Activated CD4-positive, alpha-beta T cell treated with anti-CD3 and anti-CD28 coated beads, Interleukin-2, Interleukin-4, amounts not matched to agents 100 ng/mL and 50 ng/mL, durations not matched to agents 16 hours and 8 hours (primary cell): ENCODE measurements around the gene AKAP13.

Experiments
- DNase-seq: peaks from one replicate; pipeline ENCODE4 v3.0.0-alpha.2; 2020; ENCODE audit warnings: low spot score

Gene AKAP13

DNA sequence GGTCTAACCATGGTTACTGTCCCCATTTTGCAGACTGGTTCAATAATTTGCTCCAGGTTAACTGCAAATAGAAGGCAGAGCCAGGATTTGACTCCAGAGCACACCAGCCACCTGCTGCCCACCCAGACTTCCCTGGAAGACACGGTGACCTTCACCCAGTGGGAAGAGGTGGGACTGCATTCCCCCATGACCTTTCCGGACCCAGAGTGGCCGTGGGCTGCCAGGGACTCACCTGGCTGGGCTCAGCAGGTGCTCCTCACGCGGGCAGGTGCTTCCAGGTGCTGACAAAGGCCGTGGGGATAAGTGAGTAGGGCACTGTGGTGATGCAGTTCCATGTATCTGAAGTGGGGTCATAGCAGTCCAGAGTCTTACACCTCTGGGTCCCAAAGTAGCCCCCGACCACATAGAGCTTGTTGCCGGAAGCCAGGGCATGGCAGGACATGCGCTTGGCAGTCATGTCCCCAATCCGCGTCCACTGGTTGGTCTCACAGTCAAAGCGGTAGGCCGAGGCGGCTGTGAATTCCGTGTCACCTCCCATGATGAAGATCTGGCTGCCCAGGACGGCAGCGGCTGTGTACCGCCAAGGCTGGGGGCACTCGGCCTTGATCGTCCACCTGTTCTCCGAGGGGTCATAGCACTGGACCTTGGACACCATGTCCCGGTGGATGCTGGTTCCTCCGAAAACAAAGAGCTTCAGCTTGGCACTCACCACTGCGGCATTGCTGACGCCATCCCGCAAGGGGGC lies 387.6 kb downstream of the AKAP13 start:
- no peak for DNase-seq

DNA sequence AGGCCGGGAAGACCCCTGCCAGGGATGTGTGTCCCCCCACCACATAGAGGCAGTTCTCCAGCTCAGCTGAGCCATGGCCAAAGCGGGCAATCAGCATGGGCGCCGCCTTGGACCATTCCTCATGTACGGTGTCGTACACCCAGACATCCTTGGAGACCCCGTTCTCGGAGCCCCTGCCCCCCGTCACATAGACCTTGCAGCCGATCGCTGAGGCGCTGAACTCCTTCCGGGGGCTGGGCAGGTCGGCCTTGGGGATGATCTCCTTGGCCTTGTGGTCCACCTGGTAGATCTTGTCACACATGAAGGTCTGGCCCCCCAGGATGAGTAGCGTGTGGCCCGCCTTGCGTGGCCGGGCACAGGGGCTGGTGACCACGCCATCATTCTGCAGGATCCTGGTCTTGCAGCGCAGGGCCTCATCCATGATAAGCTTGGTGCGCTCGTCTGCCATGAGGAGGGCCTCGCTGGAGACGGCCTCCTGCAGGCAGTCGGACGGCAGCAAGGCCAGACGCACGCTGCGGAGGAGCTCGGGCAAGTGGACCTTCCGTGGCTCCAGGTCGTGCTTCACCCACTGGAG lies 388.3 kb downstream of the AKAP13 start:
- no peak for DNase-seq

DNA sequence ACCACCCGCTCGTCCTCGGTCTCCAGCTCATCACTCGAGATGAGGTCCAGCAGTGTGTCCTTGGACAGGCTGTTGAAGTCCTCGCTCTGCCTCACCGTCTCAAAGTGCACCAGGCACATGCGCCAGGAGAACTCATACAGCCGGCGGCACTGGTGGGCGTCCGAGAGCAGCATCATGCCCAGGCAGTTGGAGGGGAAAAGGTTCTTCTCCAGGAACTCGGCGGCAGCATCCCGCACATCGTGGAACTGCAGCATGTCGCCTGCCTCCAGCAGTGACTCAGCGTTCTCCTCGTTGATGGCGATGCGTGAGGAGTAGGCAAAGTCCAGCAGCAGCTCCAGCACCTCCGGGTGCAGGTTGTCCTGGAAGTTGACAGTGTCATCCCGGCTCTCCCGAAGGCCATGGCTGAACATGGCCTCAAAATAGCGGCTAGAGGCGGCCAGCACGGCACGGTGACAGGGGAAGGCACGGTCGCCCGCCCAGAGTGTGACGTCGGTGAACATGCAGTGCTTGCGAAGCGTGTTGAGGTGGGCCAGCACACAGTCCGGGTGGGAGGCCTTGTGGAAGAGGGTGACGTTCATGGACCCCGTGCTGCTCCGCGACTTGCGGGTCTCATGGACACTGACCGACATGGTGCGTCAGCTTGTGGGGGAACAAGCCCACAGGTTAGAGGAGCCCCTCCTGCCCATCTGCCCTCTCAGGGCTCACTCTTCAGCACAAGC lies 388.9 kb downstream of the AKAP13 start:
- no peak for DNase-seq

DNA sequence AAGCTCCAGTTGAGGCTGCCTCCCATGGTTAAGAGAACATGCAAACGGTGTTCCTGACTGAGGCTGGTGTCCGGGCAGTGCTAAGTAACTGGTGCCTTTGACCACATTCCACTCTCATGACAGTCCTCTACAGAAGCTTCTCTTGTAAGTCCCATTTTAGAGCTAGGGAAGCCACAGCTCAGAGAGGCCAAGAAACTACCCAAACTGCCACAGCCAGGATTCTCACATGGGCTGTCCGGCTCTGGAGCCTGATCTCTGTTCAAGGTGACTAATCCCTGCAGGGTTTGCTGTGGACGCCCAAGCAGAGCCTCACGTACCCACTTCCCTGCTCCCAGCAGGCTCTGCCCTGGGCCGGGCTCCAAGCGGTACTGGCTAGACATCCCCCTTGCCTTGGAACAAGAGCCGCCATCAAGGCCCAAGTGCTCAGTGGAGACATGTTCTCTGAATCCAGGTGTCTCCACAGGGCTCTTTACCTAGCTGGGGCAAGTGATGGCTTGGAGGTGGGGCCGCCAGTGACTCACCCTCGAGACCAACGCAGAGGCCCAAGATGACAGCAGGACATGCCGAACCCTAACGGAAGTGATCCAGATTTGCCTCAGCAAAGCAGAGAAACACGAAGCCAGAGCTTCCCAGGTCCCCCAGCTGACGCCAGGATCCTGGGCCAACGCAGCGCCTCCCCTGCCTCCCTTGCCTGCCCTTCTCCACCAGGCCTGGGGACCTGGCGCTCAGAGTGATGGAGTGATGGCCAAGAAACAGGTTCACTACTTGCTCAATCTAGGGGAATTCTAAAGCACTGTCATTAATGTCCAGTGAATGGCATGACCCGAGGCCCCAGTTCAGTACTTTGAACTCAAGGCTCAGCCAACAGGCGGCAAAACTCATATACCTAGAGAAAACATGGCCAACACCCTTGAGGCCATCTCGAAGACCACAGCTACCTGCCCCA lies 390.0 kb downstream of the AKAP13 start:
- no peak for DNase-seq

DNA sequence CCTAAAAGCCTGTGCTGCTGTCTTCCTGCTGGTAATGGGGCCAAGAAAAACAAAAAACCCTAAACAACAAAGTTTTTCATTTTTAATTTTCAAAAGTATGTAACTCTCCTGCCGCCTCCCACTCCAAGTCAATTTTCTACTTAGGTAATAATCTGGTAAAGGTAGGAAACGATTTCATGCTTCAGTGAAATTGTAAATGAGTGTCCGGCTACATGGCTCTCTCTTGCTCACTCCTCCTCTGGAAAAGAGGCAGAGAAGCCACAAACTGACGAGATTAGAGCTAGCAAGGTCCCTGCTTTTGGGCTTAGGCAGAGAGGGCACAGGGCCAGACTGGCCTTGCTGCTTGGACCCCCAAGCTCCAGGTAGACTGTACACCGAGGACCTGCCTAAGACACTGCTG lies 390.9 kb downstream of the AKAP13 start:
- no peak for DNase-seq

DNA sequence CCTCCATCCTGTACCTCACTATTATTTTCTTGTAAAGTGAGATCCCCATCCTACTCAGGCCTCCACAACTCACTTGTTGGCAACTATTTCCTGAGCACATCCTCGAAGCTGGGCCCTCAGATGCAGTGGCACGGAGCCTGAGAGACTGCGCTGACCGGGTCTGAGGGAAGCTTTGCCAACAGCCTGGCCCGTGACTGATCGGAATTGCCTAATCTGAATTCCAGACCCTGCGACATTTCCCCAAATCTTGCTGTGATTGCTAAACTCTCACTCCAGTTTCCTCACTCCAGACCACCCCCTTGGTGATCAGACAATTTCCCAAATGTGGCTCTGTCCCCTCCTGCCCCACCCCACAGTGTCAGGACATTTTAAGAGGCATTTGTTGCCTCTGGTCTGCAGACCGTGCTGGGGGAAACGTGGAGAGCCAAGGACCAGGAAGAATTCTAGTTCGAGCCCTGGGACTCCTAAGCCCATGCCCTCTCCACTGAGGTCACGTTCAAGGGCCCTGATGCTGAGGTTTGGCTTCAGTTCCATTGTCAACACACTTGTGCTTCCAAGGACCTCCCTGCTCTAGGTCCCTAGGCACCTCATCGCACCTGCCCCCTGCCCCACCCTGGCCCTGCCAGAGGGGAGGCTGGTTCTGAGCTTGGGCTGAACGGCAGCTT lies 391.5 kb downstream of the AKAP13 start:
- no peak for DNase-seq

DNA sequence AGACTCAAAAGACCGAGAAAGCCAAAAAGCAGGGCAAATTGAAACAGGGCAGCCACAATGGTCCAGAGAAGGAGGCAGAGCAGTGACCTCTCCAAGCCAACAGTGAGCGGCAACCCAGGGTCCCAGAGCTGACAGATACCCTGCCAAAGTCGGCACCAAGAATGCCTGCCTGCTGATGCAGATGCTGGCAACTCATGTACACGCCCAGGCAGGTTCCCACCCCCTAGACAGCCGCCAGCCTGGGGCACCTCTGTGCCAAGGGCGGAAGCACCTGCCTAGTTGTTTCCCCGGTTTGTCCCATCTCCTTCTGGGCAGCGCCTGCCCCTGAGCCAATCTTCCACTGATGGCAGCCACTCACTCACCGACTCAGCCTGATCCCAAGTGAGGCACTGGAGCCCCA lies 392.3 kb downstream of the AKAP13 start:
- DNase-seq = no peak

DNA sequence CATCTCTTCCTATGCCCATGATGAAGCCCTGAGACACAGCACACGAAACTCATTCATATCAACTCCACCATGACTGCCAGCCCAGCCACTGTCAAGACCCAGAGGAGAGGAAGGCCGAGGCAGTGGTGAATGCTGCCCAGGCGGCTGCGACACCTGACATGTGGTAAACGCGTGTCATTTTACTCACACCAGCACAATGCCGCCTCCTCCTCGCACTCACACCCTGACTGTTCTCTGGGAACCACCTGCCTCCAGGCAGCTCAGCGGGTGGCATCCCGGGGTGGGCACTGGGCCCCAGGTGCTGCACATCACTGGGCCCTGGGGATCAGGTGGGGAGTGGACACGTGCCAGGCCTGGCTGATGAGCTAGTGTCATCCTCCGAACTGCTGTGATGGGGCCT lies 392.8 kb downstream of the AKAP13 start:
- DNase-seq = no peak

DNA sequence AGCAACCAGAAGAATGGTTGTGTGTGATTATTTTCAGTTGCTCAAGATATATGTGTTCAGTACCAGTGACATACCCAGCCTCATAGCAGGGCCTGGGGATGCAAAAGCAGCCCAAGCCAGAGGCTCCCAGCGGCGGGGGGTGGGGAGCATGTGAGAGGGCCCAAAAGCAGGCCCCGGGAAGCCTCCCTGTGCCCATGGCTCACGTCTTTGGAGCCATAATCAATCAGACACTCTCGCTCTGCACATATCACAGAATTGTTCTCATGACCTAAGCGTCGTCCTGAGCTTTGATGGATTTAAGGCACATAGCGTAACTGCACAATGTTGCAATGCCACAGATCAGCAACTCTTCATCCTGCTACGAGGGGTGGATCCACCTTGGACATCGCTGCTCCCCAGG lies 393.6 kb downstream of the AKAP13 start:
- no peak for DNase-seq

DNA sequence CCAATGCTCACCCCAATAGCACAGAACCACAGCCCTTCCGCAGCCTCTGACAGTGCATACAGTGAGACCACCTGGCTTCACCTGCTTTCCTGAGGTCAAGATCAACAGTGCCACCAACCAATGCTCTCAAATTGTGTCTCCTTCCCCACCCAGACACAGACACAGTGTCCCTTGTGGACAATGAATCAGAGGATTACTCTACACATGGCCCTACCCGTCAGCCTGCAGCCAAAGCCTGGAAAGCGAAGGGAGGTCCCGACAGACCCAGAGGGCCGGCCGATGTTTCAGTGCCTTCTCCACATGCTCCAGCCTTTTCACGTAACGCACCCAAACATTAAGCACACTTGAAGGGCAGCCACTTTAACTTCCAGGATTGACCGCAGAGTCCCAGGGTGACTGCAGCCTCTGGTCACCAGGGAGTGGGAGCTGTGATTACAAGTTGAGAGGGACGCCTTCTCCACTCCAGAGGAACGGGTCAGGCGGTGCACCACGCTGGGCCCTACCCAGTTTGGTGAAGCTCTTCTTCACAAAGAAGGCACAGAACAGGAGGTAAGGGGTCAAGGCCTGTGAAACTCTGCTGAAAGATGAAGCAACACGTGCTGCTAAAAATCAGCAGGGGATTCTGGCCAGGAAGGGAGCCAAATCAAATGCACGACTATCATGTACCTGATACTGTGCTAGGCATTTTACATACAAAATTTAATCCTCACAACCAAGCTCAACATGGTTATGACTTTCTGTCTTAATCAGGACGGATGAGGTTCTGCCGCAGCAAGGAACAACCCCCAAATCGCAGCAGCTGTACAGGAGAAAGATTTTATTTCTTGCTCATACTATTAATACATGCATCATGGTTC lies 397.1 kb downstream of the AKAP13 start:
- no peak for DNase-seq

DNA sequence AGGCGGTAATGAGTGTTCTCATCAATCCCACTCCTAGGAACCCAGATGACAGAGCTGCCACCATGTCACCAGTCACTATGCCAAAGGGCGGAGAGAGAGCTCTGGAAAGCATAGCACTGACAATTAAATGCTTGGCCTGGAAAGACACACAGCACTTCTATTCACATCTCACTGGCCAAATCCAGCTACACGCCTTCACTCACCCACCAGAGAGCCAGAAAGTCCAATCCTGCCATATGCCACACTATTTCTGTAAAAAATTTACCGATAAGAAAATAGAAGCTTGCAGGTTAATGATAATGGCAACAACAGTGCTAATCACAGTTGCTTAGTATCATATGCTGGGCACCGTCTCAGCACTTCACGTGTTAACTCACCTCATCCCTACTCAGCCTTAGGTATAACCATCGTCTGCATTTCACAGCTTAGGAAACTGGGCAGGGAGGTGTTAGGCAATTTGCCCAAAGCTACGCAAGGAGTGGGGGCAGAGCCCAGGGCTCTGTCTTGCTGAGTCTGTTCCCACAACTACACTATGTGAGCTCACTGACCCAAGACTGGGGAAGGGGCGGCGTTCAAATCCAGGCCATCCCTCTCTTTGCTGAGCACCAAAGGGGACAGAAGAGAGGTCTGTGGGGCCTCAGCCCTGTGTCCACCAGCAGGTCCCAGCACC lies 397.8 kb downstream of the AKAP13 start:
- DNase-seq = no peak

DNA sequence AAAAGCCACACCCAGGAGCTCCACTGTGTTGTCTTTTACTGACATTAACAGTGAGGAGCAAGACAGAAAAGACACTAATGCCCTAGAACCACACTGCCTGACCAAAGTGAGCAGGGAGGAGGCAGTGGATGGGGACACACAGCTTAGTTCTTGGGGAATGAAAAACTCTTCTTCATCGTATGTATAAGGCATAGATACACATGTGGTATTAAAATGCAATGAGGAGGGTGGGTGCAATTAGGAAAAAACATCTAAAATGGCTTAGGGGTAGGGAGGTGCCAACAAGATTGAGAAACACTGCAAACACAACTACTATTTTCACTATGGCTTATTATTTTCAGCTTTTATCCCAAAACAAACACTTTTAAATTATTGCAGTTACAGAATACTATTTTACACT lies 398.8 kb downstream of the AKAP13 start:
- DNase-seq = no peak

DNA sequence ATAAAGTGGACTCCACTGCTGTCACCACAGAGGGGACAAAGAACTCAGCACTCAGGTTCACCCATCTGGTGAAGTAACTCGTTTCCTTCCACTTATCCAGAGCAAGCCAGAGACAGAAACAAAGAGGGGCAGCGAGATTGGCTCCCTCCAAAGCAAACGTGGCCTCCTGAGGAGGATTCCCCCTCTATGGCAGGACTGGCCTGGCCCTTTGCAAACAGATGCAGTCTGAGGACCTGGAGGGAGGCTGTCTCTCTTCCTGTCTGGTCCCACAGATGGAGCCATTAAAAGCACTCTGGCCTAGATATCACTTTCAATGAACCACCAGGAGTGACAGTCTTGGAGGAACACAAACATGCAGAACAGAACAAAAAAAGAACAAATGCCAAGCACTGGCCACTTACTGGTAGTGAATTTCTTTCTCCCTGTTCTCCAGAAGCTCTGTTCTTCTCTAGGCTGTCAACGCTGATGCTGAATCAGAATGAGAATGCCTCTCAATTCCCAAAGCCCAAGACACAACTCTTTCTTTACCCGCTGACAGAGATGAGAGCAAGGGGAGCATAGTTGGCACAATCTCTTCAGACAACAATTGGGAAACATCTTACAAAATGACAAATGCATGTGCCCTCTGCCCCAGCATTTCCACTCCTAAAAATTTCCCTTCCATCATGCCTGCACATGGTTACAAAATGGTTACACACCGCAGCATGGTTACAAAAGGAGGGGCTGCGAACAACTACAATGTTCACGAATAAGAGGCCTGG lies 400.0 kb downstream of the AKAP13 start:
- no peak for DNase-seq

DNA sequence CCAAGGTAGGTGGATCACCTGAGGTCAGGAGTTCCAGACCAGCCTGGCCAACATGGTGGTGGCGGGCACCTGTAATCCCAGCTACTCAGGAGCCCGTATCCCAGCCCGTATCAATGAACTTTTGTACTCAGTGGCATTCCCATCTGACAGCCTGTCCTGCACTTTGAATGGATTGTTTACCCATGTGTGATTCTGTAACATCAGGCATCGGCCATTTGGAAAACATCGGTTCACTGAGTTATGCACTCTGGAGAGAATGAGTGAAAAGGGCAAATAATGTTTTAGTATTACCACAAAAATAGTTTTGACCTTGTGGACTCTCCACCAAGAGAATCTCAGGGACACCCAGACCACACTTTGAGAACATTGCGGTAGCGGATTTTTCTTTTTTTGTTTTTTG lies 400.7 kb downstream of the AKAP13 start:
- no peak for DNase-seq

DNA sequence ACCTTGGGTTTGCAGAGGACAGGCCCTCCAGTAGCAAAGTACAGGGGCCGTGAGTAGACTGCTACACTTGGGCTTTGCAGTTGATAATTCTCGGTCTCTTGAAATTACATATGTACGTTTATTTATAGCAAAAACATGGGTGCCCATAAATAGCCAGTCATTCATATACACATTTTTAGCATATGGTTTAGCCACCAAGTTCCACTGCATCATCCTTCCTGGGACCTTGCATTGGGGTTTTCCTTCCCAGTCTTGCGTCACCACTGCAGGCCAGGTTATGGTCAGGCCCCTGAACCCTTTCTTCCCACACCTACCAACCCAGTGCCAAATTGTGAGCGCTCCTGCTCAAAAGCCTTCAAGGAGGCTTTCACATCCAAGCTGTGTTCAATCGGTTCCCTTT lies 401.7 kb downstream of the AKAP13 start:
- DNase-seq = no peak

DNA sequence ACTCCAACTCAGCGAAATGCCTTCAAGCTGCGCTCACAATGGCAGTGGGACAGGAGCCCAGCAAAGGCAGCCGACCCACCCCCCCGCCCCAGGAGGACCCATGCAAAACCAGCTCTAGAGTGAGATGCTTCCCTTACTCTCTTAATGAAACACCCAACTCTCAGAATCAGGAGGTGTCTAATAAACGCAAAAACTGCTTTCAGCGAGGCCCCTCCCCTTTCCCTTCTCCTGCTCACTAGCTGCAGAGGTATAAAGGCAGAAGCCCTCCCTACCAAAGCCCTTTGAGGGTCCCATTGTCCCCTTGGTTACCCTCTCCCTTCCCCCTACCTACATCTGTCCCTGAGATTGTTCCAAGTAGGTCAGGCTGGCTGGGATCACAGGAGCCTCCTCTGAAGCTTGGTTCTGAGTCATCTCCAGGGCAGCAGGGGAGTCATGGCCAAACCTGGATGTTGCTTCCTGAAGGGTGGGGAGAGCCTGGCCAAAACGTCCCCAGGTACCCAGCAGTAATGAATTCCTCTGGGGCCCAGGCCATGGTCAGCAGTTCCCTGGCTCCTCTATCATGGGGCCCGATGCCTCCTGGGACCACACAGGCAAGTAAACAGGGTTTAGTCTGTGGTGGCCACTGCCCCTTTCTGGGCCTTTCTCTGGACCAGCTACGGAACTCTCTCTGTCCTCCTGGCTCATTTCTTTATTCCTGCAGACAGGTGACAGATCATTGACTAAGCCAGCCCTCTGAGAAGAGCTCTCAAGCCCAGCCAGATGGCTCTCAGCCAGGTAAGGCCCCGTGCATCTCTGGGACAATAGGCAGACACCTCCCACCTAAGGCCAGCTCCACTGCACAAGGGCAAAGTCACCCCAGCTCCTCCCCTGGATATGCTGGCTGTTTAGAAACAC lies 405.7 kb downstream of the AKAP13 start:
- no peak for DNase-seq

DNA sequence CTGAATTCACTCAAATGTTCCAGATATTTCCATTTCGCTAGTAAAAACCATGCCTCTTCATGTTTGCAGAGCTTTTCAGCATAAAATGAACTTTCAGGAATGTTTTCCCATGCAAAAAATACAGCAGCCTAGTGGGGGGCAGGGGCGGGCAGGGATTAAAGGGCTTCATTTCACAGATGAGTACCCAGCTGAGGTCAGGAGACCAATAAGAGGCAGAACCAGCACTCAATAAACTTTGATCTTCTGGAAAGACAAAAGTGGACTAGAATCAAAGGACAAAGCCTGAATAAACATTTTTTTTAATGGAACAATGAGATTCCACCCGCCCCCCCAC lies 406.3 kb downstream of the AKAP13 start:
- no peak for DNase-seq

DNA sequence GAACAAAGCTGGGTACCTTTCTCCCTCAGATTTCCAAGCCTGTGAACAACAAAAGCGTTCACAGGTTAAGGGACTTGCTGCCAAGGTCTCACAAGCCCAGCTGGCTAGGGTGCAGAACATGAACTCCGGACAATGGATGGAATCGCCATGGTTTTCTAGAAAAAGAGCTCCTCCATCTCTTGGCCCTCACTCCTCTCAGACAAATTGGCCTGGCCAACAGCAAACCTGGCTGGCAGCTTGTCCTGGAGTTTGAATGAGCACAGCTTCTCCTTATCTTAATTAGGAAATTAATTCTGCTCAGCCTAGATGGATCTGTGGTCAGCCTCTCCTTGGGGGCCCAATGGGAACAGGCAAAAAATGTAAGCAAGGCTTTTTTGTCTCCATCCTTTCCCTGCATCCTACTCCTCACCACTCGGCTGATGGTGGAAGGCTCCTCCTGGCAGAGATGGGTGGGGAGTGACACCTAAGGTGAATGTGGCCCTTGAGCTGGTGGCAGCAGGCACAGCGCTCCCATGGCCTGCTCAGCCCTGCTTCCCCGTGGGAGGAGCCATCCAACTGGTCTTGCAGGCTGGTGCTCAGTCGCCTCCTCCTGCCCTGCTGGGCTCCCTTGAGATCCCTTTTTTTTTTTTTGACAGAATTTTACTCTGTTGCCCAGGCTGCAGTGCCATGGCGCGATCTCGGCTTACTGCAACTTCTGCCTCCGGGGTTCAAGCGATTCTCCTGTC lies 408.5 kb downstream of the AKAP13 start:
- DNase-seq = no peak
